A549 (cell line): ENCODE results near the gene ZNF860. TPM values are rescaled to one million over a fixed set of nuclear protein-coding genes. Genes with fewer than 3 reads are reported as not detected.
A peak's percentile ranks its signal among the peaks of the same experiment; 100 is the strongest.

Experiments
- ATAC-seq, 2 experiments: fragments of 200-7000 bp in 1 of 2; fragments of >200 bp in 1 of 2; cut with Nextera tagmentation in 1 of 2; cut with Tn5 transposase in 1 of 2; 3 replicates each; pipeline versions ENCODE4 v1.8.0 to v1.9.1; 2018 to 2020; ENCODE audit warnings: mild to moderate bottlenecking in 1 of 2, moderate library complexity in 1 of 2
- CTCF ChIA-PET: fragments of 300-600 bp; sonication (Branson Sonifier 250); formaldehyde crosslinking; extraction: SDS; loops from one replicate; lab custom pipeline; 2021; ENCODE audit warnings: antibody characterized with exemption, inconsistent platforms; lab: Yijun Ruan, JAX
- POLR2A ChIA-PET: fragments of 350-600 bp; formaldehyde crosslinking; extraction: SDS; loops from one replicate; lab custom pipeline; 2021; ENCODE audit warnings: antibody characterized with exemption, inconsistent platforms; lab: Yijun Ruan, JAX
- DNase-seq, 2 experiments: peaks; one replicate each; pipeline versions ENCODE4 v3.0.0 to v3.0.0-alpha.2; 2011 to 2016; ENCODE audit warnings: low read depth in 1 of 2, low spot score in 1 of 2
- FAIRE-seq: peaks from 2 replicates; lab custom pipeline; 2011; peaks lifted over from hg19 to GRCh38; lab: Jason Lieb, UNC
- H3K27ac ChIP-seq, 2 experiments: fragments of >200 bp; sonication (Bioruptor Twin); formaldehyde crosslinking; 3 replicates each; pipeline ENCODE4 v1.5.1; 2016 to 2017
- H3K4me1 ChIP-seq: fragments of >200 bp; sonication (Bioruptor Twin); formaldehyde crosslinking; 3 replicates; pipeline ENCODE4 v1.6.1; 2016
- H3K4me2 ChIP-seq: fragments of >200 bp; sonication (Bioruptor Twin); formaldehyde crosslinking; 3 replicates; pipeline ENCODE4 v1.6.1; 2016
- H3K4me3 ChIP-seq: fragments of >200 bp; sonication (Bioruptor Twin); formaldehyde crosslinking; 3 replicates; pipeline ENCODE4 v1.5.1; 2016
- H3K9me3 ChIP-seq: fragments of >200 bp; sonication (Bioruptor Twin); formaldehyde crosslinking; 3 replicates; pipeline ENCODE4 v1.6.1; 2016
- GATA3 ChIP-seq: IDR thresholded peaks from 2 replicates; pipeline ENCODE4 v1.6.1; 2012; ENCODE audit warnings: borderline replicate concordance
- HES2 ChIP-seq: fragments of >200 bp; sonication (Bioruptor Twin); formaldehyde crosslinking; IDR thresholded peaks from 2 replicates; pipeline ENCODE4 v1.6.1; 2016
- JUNB ChIP-seq: fragments of >200 bp; sonication (Bioruptor Twin); formaldehyde crosslinking; IDR thresholded peaks from 2 replicates; pipeline ENCODE4 v1.6.1; 2016
- MAFK ChIP-seq: fragments of 450-650 bp; IDR thresholded peaks from 2 replicates; pipeline ENCODE4 v1.6.1; 2014; ENCODE audit not compliant: partially characterized antibody
- NFE2L2 ChIP-seq: fragments of 150-350 bp; conservative IDR thresholded peaks from 2 replicates; pipeline ENCODE4 v1.6.1; 2014; ENCODE audit warnings: low read length
- RARB ChIP-seq: fragments of 250-450 bp; sonication (Bioruptor Pico); IDR thresholded peaks from 2 replicates; pipeline ENCODE4 v1.8.0; 2021; ENCODE audit warnings: mild to moderate bottlenecking, moderate library complexity
- RFX5 ChIP-seq: fragments of 450-650 bp; IDR thresholded peaks from 2 replicates; pipeline ENCODE4 v1.7.1; 2014; ENCODE audit warnings: antibody characterized with exemption, mild to moderate bottlenecking, moderate library complexity
- SMC3 ChIP-seq: fragments of >200 bp; sonication (Bioruptor Twin); formaldehyde crosslinking; IDR thresholded peaks from 3 replicates; pipeline ENCODE4 v1.6.1; 2018; ENCODE audit warnings: inconsistent platforms
- SREBF2 ChIP-seq: fragments of 450-650 bp; IDR thresholded peaks from 2 replicates; pipeline ENCODE4 v1.6.1; 2014; ENCODE audit warnings: mild to moderate bottlenecking, moderate library complexity
- TFCP2L1 ChIP-seq: fragments of 250-450 bp; sonication (Bioruptor Pico); IDR thresholded peaks from 2 replicates; pipeline ENCODE4 v1.5.0; 2021; ENCODE audit warnings: mild to moderate bottlenecking
- USF2 ChIP-seq: fragments of 450-650 bp; IDR thresholded peaks from 2 replicates; pipeline ENCODE4 v1.6.1; 2014; ENCODE audit warnings: antibody characterized with exemption
- ZC3H11A ChIP-seq: fragments of 450-650 bp; IDR thresholded peaks from 2 replicates; pipeline ENCODE4 v1.6.1; 2014; ENCODE audit warnings: antibody characterized with exemption, mild to moderate bottlenecking
- ZFP36 ChIP-seq: fragments of 450-650 bp; IDR thresholded peaks from 2 replicates; pipeline ENCODE4 v1.6.1; 2014; ENCODE audit warnings: borderline replicate concordance; ENCODE audit not compliant: partially characterized antibody
- WGBS: methylation state at CpG from one replicate; pipeline ENCODE4 v1.1.6; 2017; ENCODE audit errors: missing lambda C conversion rate; 5-methylcytosine and 5-hydroxymethylcytosine counted together
- polyA plus RNA-seq, 4 experiments: library from polyadenylated mRNA; depleted of rRNA in 3 of 4; stranded (reverse); fragments of >200 nt; fragmentation: RNase III in 1 of 4; extraction: RNeasy Plus Mini Kit Qiagen cat#74134 plus additional on column Dnase treatment in 1 of 4; gene quantifications; 2 replicates in 3 of 4; 3 replicates in 1 of 4; pipeline ENCODE4 v1.2.3, GENCODE V29; 2011 to 2017

The ZNF860 gene
- polyA plus RNA-seq, 2 of the 4 experiments (the other 2 are of a cell fraction): 1.3 to 2.4 TPM

GRCh38 chr3:31996195-31996594, 14.6 kb downstream of the ZNF860 start:
- Histone ChIP-seq H3K4me1 (no peaks in the 10 kb centered on the region), H3K4me3 (no peak overlapping the region), H3K27ac (no peak overlapping the region), H3K4me2 (no peak overlapping the region), H3K9me3 (peaks cover 32% of the 10 kb centered on the region)
- WGBS: 60% methylated on average over 1 of the region's 1 CpG
- ChIA-PET CTCF (interaction anchor here (0.6 kb wide), 1 partner anchor 23 kb away, joined by 3 read pairs; no protein-coding TSS in a partner anchor), POLR2A (no interaction called here)
- no peak for DNase-seq
- ATAC-seq: no peak
- TF ChIP-seq NFE2L2 (no peak), ZFP36 (no peak), HES2 (no peak)
- no peak for FAIRE-seq

GRCh38 chr3:31997500-31997899, 15.9 kb downstream of the ZNF860 start:
- FAIRE-seq (no peak), ATAC-seq (no peak)
- peaks cover 19% of the 10 kb centered on the region for H3K9me3 ChIP-seq
- POLR2A ChIA-PET: no interaction called here
- TF ChIP-seq USF2 (no peak), NFE2L2 (no peak)
- TF ChIP-seq, all 56 proteins: peak for 0
- CTCF ChIA-PET: no interaction called here
- WGBS: 58% methylated on average over 6 of the region's 6 CpGs
- no peak for DNase-seq
- Histone ChIP-seq H3K4me3 (no peak overlapping the region), H3K4me1 (no peaks in the 10 kb centered on the region), H3K4me2 (no peak overlapping the region), H3K27ac (no peak overlapping the region)

GRCh38 chr3:31999907-32000439, 18.4 kb downstream of the ZNF860 start:
- TF ChIP-seq RFX5 (no peak), MAFK (peak; percentile 44)
- ChIA-PET CTCF (interaction anchor here (1.5 to 2.3 kb wide), 2 partner anchors 19 to 145 kb away, joined by 3 to 7 read pairs; no protein-coding TSS in a partner anchor), POLR2A (no interaction called here)
- Histone ChIP-seq H3K4me2 (no peak overlapping the region), H3K9me3 (peaks cover 8% of the 10 kb centered on the region; the same call in 2 of the 3 replicates), H3K4me3 (no peak overlapping the region), H3K27ac (no peak overlapping the region), H3K4me1 (no peaks in the 10 kb centered on the region)
- no peak for FAIRE-seq
- no peak for DNase-seq
- 73% methylated on average over 7 of the region's 7 CpGs for WGBS
- ATAC-seq: no peak

- Histone ChIP-seq H3K4me2 (no peak overlapping the region), H3K27ac (no peak overlapping the region), H3K9me3 (peaks cover 5% of the 10 kb centered on the region; the same call in 1 of the 3 replicates), H3K4me3 (no peak overlapping the region), H3K4me1 (no peaks in the 10 kb centered on the region)
- 69% methylated on average over 3 of the region's 3 CpGs for WGBS
- DNase-seq (no peak), ATAC-seq (no peak; a peak in 1 of 6 replicates), FAIRE-seq (no peak)
- no peak for TF ChIP-seq TFCP2L1 (CRISPR knock-in tag)
- no peak for TF ChIP-seq SMC3
- no peak for TF ChIP-seq ZC3H11A
- ChIA-PET CTCF (interaction anchor here (1.5 to 2.3 kb wide), 2 partner anchors 18 to 144 kb away, joined by 3 to 7 read pairs; no protein-coding TSS in a partner anchor), POLR2A (no interaction called here)
These were observed 19.3 kb downstream of the ZNF860 start for GRCh38 chr3:32000877-32001276.

GRCh38 chr3:32002561-32003368, 21.2 kb downstream of the ZNF860 start:
- no peaks in the 10 kb centered on the region for H3K9me3 ChIP-seq
- H3K4me3 ChIP-seq: no peak overlapping the region
- no peaks in the 10 kb centered on the region for H3K4me1 ChIP-seq
- TF ChIP-seq RARB (CRISPR knock-in tag) (no peak), SMC3 (no peak), ZFP36 (no peak), JUNB (no peak), GATA3 (no peak), SREBF2 (no peak)
- WGBS: 60% methylated on average over 6 of the region's 6 CpGs
- ChIA-PET POLR2A (no interaction called here), CTCF (no interaction called here)
- FAIRE-seq (no peak), ATAC-seq (peak in 1 of 2 experiments; percentile 30; a peak in 1 of 6 replicates), DNase-seq (no peak)
- no peak overlapping the region for H3K27ac ChIP-seq
- no peak overlapping the region for H3K4me2 ChIP-seq
